Measurements from ENCODE around the gene MAT1A.
"Not testable (repeated sequence)": the region's sequence is repeated elsewhere in the genome, so short reads cannot be mapped to it uniquely, and the experiment has no call there.

MAT1A gene
- 0 to 0.36 (median 0) reads per million in 4 experiments for total RNA-seq

- DNase-seq: no peak
Measured at GRCh38 chr10:80289451-80290287, at the start of gene MAT1A. Gene MAT1A (minus strand): TSS chr10:80289658. CDS start chr10:80289423, 235 bp downstream.

- no peak for DNase-seq
Measured at GRCh38 chr10:80333983-80334382, 44.5 kb upstream of the MAT1A start.

- DNase-seq: no peak
Measured at GRCh38 chr10:80324891-80325364, 35.5 kb upstream of the MAT1A start.

- DNase-seq: no peak
Measured at GRCh38 chr10:80324086-80324485, 34.6 kb upstream of the MAT1A start.

- DNase-seq: no peak
Measured at GRCh38 chr10:80323311-80323710, 33.9 kb upstream of the MAT1A start.

- DNase-seq: no peak
Measured at GRCh38 chr10:80322711-80323110, 33.3 kb upstream of the MAT1A start.

GRCh38 chr10:80322158-80322557 lies 32.7 kb upstream of the MAT1A start:
- no peak for DNase-seq

- no peak for DNase-seq
Measured at GRCh38 chr10:80321183-80321582, 31.7 kb upstream of the MAT1A start.

GRCh38 chr10:80320377-80320776 lies 30.9 kb upstream of the MAT1A start:
- no peak for DNase-seq

- DNase-seq: no peak
Measured at GRCh38 chr10:80319725-80320290, 30.4 kb upstream of the MAT1A start.

GRCh38 chr10:80319318-80319717 lies 29.9 kb upstream of the MAT1A start:
- no peak for DNase-seq

- no peak for DNase-seq
Measured at GRCh38 chr10:80318742-80319141, 29.3 kb upstream of the MAT1A start.

GRCh38 chr10:80315391-80315790 lies 25.9 kb upstream of the MAT1A start:
- DNase-seq: no peak

- no peak for DNase-seq
Measured at GRCh38 chr10:80313523-80313922, 24.1 kb upstream of the MAT1A start.

- not testable (repeated sequence) for DNase-seq
Measured at GRCh38 chr10:80305989-80306388, 16.5 kb upstream of the MAT1A start.

GRCh38 chr10:80296942-80297341 lies 7.5 kb upstream of the MAT1A start:
- no peak for DNase-seq

GRCh38 chr10:80292607-80293239 lies 3.3 kb upstream of the MAT1A start:
- no peak for DNase-seq

GRCh38 chr10:80290474-80291220 lies 1.2 kb upstream of the MAT1A start:
- no peak for DNase-seq

- DNase-seq: no peak
Measured at GRCh38 chr10:80288849-80289248, 609 bp downstream of the MAT1A start.

- DNase-seq: no peak
Measured at GRCh38 chr10:80284522-80284921, 4.9 kb downstream of the MAT1A start.

GRCh38 chr10:80283536-80284199 lies 5.8 kb downstream of the MAT1A start:
- DNase-seq: no peak

GRCh38 chr10:80283119-80283518 lies 6.3 kb downstream of the MAT1A start:
- no peak for DNase-seq
